RWPE1 (cell line): ENCODE measurements around the gene RPL12.
A peak's percentile ranks its signal among the peaks of the same experiment; 100 is the strongest.

Experiments
- CTCF ChIA-PET: fragments of 350-600 bp; sonication (Branson Sonifier 250); formaldehyde crosslinking; extraction: SDS; loops from one replicate; lab custom pipeline; 2021; lab: Yijun Ruan, JAX
- POLR2A ChIA-PET: fragments of 400-600 bp; formaldehyde crosslinking; extraction: SDS; loops from one replicate; lab custom pipeline; 2020; ENCODE audit warnings: antibody characterized with exemption; ENCODE audit not compliant: low non-redundant PET; lab: Yijun Ruan, JAX
- DNase-seq: peaks from one replicate; pipeline ENCODE4 v3.0.0; 2012; ENCODE audit warnings: low spot score
- H3K27ac ChIP-seq: fragments of 450-650 bp; 2 replicates; pipeline ENCODE4 v1.5.1; 2017
- TF ChIP-seq, protein P1 (sequence below): fragments of 450-650 bp; conservative IDR thresholded peaks from 2 replicates; pipeline ENCODE4 v1.5.1; 2017; ENCODE audit warnings: low read depth, mild to moderate bottlenecking

RPL12 gene

DNA sequence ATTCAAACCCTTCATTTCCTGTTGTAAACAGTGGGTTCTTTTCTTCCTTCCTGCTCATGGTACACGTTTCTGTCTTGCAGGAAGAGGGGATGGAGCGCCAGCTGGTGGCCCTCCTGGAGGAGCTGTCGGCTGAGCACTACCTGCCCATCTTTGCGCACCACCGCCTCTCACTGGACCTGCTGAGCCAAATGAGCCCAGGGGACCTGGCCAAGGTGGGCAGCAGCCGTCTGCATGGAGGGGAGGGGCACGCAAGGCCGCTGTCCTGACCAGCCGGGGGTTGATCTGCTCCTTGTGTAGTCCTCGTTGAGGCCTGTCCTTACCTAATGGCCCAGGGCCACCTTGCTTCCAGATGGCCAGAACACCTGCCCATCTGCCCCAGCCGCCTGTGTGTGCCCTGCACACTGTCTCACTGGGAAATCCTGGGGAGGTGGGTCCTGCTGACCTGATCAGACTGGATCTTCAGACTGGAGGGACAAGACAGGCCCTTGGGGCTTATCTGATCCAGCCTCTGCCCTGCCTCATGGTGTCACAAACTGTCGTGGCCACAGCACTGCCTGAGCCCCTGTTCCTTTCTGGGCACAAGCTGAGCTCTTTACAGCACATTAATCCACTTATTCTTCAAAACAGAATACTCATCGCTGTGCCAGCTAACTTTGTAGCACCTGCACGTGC is 44.8 kb upstream of the RPL12 start:
- ChIA-PET CTCF (interaction anchor here (0.7 to 1.3 kb wide), 4 partner anchors 41 to 291 kb away, joined by 3 to 4 read pairs (median 3); partner anchors contain the start of gene TOR2A), POLR2A (no interaction called here)
- H3K27ac ChIP-seq = peak overlapping the region; percentile 93
- TF ChIP-seq, protein P1, sequence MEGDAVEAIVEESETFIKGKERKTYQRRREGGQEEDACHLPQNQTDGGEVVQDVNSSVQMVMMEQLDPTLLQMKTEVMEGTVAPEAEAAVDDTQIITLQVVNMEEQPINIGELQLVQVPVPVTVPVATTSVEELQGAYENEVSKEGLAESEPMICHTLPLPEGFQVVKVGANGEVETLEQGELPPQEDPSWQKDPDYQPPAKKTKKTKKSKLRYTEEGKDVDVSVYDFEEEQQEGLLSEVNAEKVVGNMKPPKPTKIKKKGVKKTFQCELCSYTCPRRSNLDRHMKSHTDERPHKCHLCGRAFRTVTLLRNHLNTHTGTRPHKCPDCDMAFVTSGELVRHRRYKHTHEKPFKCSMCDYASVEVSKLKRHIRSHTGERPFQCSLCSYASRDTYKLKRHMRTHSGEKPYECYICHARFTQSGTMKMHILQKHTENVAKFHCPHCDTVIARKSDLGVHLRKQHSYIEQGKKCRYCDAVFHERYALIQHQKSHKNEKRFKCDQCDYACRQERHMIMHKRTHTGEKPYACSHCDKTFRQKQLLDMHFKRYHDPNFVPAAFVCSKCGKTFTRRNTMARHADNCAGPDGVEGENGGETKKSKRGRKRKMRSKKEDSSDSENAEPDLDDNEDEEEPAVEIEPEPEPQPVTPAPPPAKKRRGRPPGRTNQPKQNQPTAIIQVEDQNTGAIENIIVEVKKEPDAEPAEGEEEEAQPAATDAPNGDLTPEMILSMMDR = no peak; the same call in 1 of the 2 replicates
- DNase-seq = no peak

DNA sequence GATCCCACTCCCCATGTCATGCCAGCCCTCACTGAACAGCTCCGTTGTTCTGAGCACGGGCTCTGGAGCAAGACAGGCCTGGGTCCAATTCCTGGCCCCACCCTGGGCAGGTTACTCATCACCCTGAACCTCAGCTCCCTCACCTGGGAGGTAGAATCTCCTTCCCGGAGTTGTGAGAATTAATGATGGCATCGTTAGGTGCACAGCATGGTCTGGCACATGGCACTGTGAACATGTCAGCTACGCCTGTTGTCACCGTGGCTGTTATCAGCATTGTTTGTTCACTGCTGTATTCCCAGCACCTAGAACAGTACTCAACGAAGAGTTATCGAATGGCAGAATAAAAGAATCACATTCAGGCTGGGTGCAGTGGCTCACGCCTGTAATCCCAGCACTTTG is 43.1 kb upstream of the RPL12 start:
- peak; percentile 62 for DNase-seq
- CTCF ChIA-PET = interaction anchor here (0.6 to 1.7 kb wide), 2 partner anchors 10 to 91 kb away, joined by 3 to 5 read pairs; no protein-coding TSS in a partner anchor
- TF ChIP-seq, protein P1 = no peak
- POLR2A ChIA-PET = no interaction called here
- H3K27ac ChIP-seq = peak overlapping the region; percentile 93

DNA sequence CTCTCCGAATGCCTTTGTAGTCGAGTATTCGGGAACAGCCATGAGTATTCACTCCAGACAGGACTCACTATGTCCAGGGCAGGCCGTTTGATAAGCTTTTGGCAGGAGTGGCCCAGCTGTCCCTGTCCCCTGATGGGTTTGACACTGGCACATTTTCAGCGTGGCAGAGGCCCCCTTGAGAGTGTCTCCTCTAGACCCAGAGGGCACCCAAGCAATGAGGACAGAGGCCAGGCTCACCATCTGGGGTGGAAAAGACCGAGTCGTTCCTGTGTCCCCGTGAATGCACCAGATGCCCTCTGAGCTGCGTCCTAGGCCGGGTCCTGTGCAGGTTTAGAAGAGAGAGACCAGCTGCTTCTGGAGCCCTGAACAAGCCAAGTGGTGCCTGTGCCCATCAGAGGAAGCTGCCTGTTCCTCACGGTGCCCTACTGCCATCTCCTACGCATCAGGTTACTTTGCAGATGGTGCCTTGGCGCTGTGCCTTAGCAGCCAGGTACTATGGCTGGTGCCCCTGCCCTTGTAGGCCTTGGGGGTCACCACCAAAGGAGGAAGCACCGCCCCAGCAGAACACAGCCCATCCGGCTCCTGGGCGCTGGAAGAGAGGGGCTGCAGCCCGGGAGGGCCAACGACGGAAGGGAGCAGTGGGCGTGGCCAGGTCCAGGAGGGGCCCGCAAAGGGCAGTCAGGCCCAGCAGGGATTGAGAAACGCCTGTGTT is 42.5 kb upstream of the RPL12 start:
- DNase-seq = no peak
- ChIA-PET CTCF (interaction anchor here (0.6 to 1.7 kb wide), 2 partner anchors 10 to 91 kb away, joined by 3 to 5 read pairs; no protein-coding TSS in a partner anchor), POLR2A (interaction anchor here (0.6 kb wide), 1 partner anchor 64 kb away, joined by 3 read pairs; no protein-coding TSS in a partner anchor)
- H3K27ac ChIP-seq = peak overlapping the region; percentile 93
- TF ChIP-seq, protein P1 = no peak

- peak overlapping the region; percentile 93 for H3K27ac ChIP-seq
- no peak for DNase-seq
- ChIA-PET POLR2A (no interaction called here), CTCF (interaction anchor here (0.7 to 1.3 kb wide), 5 partner anchors 9 to 314 kb away, joined by 3 to 5 read pairs (median 3); no protein-coding TSS in a partner anchor)
- TF ChIP-seq, protein P1 = no peak
Observed at GRCh38 chr9:127492616-127493015, 41.4 kb upstream of the RPL12 start.

DNA sequence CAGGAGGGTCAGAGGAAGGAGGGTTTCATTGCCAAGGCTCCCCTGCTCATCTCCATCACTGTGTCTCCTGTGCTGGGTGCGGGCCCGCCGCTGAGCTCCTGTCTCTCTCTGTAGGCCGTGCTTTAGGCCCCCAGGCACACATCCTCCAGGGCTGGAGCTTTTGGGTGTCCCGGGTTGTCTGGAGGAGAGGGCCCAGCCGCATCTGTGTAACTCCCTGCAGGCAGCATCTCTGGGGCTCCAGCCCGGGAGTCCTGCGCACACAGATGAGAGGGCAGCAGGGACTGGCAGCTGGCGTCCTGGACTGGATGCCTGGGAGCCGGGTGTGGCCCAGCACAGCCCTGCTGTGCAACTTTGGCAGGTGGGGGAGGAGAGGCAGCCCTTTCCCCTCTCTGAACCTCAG is 40.3 kb upstream of the RPL12 start:
- no peak for DNase-seq
- TF ChIP-seq, protein P1 = no peak
- ChIA-PET POLR2A (no interaction called here), CTCF (interaction anchor here (0.6 to 1.0 kb wide), 6 partner anchors 11 to 94 kb away, joined by 3 to 5 read pairs (median 4); no protein-coding TSS in a partner anchor)
- H3K27ac ChIP-seq = peak overlapping the region; percentile 93

DNA sequence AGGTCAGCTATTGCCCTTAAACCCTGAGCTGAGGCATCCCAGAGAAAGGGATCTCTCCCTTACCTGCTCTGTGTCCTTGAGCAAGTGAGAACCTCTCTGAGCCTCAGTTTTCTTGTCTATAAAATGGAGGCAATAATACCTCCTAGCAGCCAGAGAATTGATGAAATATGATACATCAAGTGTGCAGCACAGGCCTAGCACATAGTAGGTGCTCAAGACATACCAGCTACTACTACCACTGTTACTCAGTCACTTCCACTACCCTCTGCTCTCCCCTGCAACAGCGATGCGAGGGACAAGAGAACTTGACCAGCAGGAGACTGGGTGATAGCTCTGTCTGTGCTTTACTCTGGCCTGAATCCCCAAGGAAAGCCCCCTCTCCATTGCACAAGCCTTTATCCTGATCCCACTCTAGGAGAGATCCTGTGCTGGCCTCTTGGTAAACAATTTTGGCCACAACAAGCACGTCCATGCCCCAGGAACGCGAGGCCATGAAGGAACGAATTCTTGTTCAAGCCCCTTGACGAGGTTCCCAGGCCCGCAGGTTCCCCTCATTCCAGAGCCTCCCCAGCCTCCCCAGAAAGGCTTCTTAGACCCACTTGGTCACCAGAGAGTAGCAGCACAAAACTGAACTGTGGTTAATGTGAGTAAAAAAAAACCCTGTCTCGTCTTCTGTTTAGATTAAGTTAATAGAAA is 39.5 kb upstream of the RPL12 start:
- H3K27ac ChIP-seq = peak overlapping the region; percentile 93
- TF ChIP-seq, protein P1 = no peak
- CTCF ChIA-PET = interaction anchor here (0.6 to 1.0 kb wide), 4 partner anchors 10 to 93 kb away, joined by 3 to 5 read pairs (median 3); no protein-coding TSS in a partner anchor
- POLR2A ChIA-PET = no interaction called here
- DNase-seq = no peak
